GM19468 (cell line): Measurements from ENCODE around the gene LGALS16.
"Not testable (repeated sequence)": the region's sequence is repeated elsewhere in the genome, so short reads cannot be mapped to it uniquely, and the experiment has no call there.

Source experiments
- ATAC-seq: cut with Tn5 transposase; IDR thresholded peaks from one replicate; pipeline ENCODE4 v1.9.1; 2021; ENCODE audit warnings: mild to moderate bottlenecking, moderate library complexity, moderate number of reproducible peaks; ENCODE audit not compliant: unreplicated experiment; ENCODE audit errors: extremely low read depth

LGALS16 gene, protein sequence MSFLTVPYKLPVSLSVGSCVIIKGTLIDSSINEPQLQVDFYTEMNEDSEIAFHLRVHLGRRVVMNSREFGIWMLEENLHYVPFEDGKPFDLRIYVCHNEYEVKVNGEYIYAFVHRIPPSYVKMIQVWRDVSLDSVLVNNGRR

DNA sequence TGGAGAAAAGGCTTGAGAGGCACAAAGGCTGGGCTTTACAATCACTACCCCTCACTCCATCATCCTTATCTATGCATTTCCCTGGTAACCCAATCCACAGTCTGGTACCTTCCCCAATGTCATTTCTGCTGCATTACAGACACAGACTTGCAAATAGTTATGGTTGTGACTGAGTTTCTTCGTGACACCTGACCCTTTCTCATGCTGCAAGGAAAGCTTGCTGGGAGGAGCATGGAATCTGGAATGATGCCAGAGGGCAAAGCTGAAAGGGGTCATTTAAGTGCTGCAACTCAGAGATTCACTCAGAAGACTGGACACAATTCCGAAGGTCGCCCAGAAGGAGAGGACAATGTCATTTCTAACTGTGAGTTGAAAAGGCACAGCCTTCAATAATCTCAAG lies at the start of gene LGALS16:
TSS of gene LGALS16 (plus strand) at position 301 of the 400 bp plus-strand sequence. CDS start at position 350, 49 bp downstream.
- no peak for ATAC-seq

DNA sequence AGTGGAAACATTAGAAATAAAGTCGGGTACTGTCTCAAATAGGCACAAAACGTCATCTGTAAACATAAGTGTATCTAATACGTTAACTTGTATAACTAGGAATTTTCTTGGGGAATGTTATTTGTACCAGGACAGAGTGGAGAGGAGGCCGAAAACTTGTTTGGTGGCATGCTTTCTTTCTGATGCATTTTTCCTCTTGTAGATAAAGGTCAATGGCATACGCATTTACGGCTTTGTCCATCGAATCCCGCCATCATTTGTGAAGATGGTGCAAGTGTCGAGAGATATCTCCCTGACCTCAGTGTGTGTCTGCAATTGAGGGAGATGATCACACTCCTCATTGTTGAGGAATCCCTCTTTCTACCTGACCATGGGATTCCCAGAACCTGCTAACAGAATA lies 48.7 kb upstream of the LGALS16 start:
- no peak for ATAC-seq

DNA sequence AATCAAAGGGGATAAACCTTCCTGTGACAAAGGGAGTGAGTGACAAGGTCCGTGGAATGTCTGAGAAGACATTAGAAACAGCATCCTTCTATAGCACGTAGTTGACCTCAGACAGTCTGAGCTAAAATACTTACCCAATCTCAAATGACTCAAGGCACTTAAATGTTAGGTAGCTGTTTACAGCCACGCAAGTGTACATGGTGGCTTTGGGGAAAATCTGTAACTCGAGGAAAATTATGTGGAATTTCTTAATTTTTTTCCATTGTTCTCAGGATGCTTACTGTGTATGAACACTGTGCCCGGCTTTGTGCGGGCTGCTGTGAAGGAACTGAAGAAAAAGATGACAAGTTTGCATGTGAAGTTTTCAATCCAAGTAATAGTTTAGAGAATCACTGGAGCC lies 48.2 kb upstream of the LGALS16 start:
- ATAC-seq: no peak

DNA sequence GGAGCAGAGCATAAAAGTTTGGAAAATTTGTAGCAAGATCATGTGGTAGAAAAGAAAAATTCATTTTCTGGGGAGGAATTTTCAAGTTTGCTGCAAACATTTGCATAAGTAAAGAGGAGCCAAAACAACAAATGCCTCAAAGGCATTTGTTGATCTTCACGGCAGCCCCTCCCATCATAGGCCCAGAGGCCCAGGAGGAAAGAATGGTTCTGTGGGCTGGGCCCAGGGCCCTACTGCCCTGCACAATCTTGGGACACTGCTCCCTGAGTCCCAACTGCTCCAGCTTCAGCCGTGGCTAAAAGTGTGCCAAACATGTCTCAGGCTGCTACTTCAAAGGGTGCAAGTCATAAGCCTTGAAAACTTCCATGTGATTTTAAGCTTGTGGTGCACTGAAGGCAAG lies 42.1 kb upstream of the LGALS16 start:
- ATAC-seq: no peak

DNA sequence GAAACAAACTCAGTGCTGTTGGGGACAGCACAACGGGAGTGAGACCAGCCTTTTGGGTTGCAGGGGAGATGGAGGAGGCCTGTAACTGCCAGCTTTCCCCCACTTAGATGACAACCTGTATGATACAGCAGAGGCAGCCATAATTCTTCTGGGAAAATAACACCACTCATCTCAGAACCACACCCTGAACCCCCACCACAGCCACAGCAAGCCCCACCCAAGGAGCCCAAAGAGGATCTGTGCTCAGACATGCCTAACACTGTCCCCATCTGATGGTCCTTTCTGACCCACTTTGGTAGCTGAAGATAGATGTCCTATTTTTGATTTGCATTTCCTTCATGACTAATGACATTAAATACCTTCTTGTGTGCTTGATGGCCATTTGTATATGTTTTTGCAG lies 38.0 kb upstream of the LGALS16 start:
- ATAC-seq: no peak

DNA sequence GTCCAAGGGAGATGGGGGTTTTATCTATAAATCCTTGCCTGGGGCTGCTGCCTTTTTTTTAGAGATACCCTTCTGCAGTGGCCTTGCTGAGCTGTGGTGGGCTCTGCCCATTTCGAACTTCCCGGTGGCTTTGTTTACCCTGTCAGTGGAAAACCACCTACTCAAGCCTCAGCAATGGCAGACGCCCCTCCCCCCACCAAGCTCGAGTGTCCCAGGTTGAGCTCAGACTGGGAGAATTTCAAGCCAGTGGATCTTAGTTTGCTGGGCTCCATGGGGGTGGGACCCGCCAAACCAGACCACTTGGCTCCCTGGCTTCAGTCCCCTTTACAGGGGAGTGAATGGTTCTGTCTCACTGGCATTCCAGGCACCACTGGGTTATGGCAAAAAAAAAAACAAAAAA lies 31.8 kb upstream of the LGALS16 start:
- ATAC-seq: no peak

DNA sequence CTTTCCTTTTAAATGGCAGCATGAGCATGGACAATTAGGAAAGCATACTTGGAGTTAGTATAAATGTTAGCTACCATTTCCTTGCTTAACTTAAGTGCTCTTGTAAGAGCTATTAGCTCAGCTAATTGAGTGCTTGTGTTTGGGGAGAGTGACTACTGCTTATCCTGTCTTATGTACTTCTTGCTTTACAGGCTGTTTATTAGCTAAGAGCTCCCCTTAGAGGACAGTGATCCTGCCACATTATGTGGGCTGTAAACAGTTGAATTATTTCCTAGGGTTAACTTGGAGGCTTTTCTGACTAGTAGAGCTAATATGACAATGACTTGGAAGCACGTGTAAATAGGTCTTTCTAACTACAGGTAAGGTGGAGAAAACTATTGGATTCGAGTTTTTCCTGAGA lies 28.1 kb upstream of the LGALS16 start:
- ATAC-seq: not testable (repeated sequence)

DNA sequence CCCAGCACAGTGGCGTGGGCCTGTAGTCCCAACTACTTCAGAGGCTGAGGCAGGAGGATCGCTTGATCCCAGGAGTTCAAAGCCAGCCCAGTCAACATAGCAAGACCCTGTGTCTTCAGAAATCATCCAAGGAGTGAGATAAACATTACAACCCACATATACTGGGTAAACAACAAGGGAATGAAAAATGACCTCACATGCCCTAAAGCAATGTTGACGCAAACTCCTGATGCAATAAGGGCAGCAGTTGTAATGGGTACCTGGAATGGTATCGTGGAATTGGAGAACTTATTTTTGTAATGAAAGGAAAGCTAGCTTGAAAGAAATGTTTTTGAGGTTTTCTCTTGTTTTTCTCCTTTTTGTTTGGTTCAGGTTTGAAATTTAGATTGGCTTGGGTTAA lies 24.5 kb upstream of the LGALS16 start:
- ATAC-seq: no peak

DNA sequence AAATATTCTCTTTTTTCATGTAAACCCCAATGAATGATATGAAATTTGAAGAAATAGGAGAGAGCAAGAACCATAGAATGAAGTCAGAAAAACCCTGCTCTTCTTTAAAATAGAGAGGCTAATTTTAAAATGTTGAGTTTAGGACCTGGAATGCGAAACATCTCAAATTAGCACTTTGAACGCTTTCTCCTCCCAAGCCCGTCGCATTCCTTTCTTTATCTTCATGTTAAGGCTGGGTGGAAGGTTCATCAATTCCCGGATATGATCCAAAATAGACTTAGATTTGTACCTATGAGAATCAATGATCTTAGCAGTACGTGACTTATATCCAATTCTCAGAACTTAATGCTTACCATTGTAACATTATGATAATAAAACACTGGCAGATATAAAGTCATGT lies 24.1 kb upstream of the LGALS16 start:
- ATAC-seq: no peak

DNA sequence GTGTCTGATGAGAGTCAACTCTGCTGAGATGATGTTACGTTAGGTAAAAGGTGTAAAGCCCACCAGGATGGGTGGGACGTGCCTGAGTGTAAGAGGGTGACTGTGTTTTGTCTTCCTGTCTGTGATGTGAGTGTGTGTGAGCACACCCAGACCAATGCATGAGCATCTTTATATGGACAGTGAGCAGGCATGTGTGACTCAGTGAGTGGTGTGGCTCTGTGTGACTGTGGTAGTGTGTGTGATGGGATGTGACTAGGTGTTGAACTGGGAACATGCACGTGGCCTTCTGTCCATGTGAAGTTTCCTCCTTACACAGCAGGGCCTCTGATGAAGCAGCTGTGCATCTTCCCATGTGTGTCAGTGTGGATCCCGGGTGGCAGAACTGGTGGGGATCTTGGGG lies 17.8 kb upstream of the LGALS16 start:
- ATAC-seq: no peak

DNA sequence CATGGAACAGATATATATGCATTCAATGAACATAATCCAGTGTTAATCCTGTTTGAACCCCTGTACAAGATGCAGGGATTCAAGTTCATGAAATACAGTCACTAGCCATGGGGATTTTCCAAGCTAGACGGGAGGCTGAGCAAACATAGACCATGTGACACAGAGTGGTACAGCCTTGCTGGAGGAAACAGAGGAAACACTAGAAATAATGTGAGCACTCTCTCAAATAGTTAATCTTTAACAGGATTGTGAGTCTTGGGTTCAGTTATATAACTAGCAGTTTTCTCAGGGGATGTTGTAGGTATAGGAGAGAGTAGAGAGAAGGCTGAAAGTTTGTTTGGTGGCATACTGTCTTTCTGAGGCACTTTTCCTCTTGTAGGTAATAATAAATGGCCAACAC lies 13.9 kb upstream of the LGALS16 start:
- no peak for ATAC-seq

DNA sequence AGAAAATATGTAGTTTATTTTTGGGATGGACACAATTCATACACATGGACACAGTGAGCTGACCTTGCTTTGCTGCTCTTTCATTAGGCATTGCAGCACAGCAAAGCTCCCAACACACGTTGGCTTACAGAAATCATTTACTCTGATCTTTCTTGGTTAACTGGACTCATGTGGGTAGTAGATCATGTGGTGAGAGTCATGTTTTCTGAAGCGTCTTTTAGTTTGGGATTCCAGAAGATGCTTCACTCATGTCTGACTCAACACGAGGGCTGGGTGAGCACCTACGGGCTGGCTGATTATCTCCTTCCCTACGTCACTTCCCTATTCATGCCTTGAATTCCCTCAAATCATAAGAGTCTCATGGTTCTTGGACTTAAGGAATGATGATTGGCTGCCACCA lies 12.1 kb upstream of the LGALS16 start:
- no peak for ATAC-seq

DNA sequence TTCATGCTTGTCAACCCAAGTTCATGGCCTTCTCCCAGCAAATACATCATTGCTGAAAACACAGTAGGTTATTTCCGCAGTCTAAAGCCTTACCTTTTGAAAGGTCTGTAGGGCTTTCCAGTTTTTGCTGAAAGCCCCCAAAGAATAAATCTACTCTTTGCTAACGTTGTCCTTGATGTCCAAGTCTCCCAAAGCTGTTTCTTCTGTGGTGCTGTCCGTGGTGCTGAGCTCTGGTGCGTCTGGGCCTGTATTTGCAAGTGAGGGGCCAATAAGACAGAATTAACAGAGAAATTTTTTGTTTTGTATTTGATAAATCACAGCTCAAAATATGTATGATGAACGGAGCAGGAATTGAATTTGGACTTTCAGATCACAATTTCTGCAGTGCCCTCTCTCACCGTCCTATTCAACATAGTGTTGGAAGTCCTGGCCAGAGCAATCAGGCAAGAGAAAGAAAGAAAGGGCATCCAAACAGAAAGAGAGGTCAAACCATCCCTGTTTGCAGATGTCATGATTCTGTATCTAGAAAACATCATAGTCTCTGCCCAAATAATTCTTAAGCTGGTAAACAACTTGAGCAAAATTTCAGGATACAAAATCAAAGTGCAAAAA lies 9.8 kb upstream of the LGALS16 start:
- ATAC-seq: no peak

DNA sequence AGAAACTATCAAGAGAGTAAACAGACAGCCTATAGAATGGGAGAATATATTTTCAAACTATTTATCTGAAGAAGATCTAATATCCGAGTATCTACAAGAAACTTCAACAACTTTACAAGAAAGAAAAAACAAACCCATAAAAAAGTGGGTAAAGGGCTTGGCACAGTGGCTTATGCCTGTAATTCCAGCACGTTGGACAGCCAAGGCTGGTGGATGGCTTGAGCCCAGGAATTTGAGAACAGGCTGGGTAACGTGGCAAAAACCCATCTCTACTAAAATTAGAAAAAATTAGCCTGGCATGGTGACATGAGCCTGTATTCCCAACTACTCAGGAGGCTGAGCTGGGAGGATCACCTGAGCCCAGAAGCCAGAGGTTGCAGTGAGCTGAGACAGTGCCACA lies 7.8 kb upstream of the LGALS16 start:
- ATAC-seq: no peak

DNA sequence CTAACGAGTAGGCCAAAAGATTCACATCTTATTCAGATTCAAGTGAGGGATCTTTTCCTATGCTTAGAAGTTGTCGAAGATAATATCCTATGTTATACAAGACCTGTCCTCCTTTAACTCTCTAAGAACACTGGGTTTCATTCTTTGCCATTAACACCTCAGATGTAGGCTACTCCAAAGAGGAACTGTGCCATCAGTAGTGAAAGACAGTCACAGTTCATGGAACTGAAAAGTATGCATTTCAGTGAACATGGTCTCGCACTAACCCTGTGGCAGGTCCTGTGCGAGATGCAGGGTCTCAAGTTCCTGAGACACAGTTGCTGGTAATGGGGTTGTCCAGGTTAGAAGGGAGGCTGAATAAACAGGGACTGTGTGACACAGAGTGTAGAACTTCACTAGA lies 4.1 kb downstream of the LGALS16 start:
- ATAC-seq: no peak

DNA sequence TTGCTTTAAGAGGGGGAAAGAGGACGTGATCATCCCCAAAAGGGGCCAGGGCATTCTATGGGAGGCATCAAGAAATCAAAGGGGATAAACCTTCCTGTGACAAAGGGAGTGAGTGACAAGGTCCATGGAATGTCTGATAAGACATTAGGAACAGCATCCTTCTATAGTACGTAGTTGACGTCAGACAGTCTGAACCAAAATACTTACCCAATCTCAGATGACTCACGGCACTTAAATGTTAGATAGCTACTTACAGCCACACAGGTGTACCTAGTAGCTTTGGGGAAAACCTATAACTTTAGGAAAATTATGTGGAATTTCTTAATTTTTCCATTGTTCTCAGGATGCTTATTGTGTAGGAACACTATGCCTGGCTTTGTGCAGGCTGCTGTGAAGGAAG lies 4.9 kb downstream of the LGALS16 start:
- no peak for ATAC-seq

DNA sequence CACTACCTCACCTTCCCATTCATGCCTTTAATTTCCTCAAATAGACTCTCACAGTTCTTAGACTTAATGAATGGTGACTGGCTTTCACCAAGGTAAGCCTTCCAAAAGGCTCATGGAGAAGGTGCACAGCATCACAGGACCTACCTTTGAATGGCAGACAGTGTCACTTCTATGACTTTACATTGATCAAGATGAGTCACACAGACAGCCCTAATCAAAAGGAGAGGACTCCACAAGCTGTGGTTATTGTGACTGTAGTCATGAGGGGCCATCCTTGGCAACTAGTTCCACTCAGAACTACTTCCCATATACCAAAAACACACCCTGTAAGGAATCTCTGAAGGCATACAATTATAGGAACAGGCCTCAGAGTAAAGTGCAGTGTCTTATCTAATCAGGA lies 5.9 kb downstream of the LGALS16 start:
- ATAC-seq: no peak

DNA sequence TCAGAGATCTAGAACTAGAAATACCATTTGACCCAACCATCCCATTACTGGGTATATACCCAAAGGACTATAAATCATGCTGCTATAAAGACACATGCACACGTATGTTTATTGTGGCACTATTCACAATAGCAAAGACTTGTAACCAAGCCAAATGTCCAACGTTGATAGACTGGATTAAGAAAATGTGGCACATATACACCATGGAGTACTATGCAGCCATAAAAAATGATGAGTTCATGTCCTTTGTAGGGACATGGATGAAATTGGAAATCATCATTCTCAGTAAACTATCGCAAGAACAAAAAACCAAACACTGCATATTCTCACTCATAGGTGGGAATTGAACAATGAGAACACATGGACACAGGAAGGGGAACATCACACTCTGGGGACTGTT lies 14.1 kb downstream of the LGALS16 start:
- not testable (repeated sequence) for ATAC-seq

DNA sequence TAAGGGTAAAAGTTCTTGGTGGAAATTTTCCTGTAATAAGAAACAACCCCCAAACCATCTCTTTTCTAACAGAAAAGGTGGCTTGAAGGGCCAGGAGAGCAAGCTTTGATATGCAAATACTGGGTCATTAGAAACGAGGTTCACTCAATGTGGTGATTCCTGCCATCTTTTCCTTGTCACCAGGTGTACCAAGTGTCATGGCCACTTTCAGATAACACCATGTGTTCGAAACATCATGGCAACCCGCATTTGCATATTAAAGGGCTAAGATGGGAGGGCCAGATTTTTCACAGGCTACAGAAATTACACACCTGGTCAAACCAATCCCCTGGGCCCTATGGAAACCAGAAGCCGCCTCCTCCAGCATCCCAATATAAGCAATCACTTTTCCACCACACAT lies 15.3 kb downstream of the LGALS16 start:
- ATAC-seq: no peak

DNA sequence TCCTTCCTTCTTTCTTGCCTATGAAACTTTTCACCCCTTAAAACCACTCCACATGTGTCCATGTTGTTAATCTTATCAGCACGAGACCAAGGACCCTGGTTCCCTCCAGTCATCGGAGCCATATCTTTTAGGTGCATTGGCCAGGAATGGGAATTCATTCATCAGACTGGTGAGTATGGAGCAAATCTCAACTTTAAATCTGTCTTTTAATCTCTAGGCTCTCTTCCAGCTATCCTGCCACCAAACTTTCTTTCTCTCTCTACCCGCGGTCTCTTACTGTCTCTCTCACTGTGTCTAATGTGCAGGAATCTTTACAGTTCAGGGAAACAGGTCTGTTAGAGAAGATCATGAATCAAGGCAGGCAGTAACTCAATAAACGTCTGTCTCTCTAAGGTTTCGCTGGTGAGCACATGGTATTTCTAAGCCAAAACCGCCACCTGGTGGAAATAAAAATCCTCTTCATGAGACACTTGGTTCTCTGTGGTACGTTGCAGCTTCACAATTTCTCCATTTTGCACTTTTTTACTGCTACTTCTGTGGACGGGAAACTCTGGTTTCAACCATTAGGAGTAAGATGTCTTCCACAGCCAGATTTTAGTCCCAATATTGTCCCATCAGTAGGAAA lies 16.1 kb downstream of the LGALS16 start:
- ATAC-seq: no peak

DNA sequence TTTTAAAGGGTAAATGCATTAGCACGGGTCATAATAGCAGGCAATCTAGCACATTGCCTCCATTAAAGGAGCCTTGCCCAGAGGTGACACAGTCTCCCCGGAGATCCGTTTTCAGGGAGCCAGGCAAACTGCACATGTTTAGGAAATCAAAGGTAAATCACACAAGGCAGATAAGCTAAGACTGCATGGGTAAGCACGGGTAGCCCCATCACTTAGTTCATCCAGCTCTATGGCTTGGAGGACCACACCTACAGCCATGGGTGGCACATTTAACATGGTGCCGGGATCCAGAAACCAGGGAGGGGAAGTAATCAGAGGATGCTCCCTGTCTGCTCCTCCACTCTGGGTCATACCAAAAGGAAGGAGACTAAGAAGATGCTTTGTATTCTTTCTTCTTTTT lies 16.8 kb downstream of the LGALS16 start:
- ATAC-seq: no peak

DNA sequence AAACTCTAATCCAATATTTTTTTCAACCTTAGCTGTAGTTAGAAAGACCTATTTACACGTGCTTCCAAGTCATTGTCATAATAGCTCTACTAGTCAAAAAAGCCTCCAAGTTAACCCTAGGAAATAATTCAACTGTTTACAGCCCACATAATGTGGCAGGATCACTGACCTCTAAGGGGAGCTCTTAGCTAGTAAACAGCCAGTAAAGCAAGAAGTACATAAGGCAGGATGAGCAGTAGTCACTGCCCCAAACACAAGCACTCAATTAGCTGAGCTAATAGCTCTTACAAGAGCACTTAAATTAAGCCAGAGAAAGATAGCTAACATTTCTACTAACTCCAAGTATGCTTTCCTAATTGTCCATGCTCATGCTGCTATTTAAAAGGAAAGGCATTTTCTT lies 18.1 kb downstream of the LGALS16 start:
- not testable (repeated sequence) for ATAC-seq
